H9 (cell line): ENCODE results near the gene RAD21L1. TPM values are rescaled to one million over a fixed set of nuclear protein-coding genes. Genes with fewer than 3 reads are reported as not detected.

Source experiments
- DNase-seq: peaks from one replicate; pipeline ENCODE4 v3.0.0-alpha.2; 2017
- H2AFZ ChIP-seq: one replicate; pipeline ENCODE4 v1.6.1; 2013; ENCODE audit warnings: mild to moderate bottlenecking, low read length, control low read depth, moderate library complexity
- H2AK5ac ChIP-seq: 2 replicates; pipeline ENCODE4 v1.6.1; 2013; ENCODE audit warnings: low read length, control low read depth, mixed read lengths; ENCODE audit not compliant: insufficient read length
- H2BK120ac ChIP-seq: one replicate; pipeline ENCODE4 v1.6.1; 2013; ENCODE audit warnings: low read depth, mild to moderate bottlenecking, low read length, control low read depth, inconsistent platforms; ENCODE audit not compliant: poor library complexity, severe bottlenecking
- H2BK12ac ChIP-seq: 2 replicates; pipeline ENCODE4 v1.6.1; 2013; ENCODE audit warnings: low read length, control low read depth, mixed read lengths, low read depth; ENCODE audit not compliant: insufficient read length
- H2BK15ac ChIP-seq: 2 replicates; pipeline ENCODE4 v1.6.1; 2013; ENCODE audit warnings: low read depth, low read length, control low read depth
- H2BK20ac ChIP-seq: one replicate; pipeline ENCODE4 v1.6.1; 2013; ENCODE audit warnings: low read depth, mild to moderate bottlenecking, low read length, control low read depth, inconsistent platforms; ENCODE audit not compliant: poor library complexity, severe bottlenecking
- H2BK5ac ChIP-seq: 2 replicates; pipeline ENCODE4 v1.6.1; 2013; ENCODE audit warnings: low read length, control low read depth, mixed read lengths; ENCODE audit not compliant: insufficient read length
- H3K14ac ChIP-seq: 2 replicates; pipeline ENCODE4 v1.6.1; 2013; ENCODE audit warnings: low read length, control low read depth; ENCODE audit not compliant: insufficient read depth
- H3K18ac ChIP-seq: 2 replicates; pipeline ENCODE4 v1.6.1; 2013; ENCODE audit warnings: low read depth, mild to moderate bottlenecking, mixed read lengths, low read length, control low read depth; ENCODE audit not compliant: insufficient read length
- H3K23ac ChIP-seq: 2 replicates; pipeline ENCODE4 v1.6.1; 2013; ENCODE audit warnings: low read length, control low read depth, mixed read lengths, low read depth; ENCODE audit not compliant: insufficient read length
- H3K23me2 ChIP-seq: 2 replicates; pipeline ENCODE4 v1.6.1; 2013; ENCODE audit warnings: low read depth, mild to moderate bottlenecking, mixed read lengths, low read length, control low read depth; ENCODE audit not compliant: insufficient read length, poor library complexity, severe bottlenecking
- H3K27ac ChIP-seq: 2 replicates; pipeline ENCODE4 v1.5.1; 2013; ENCODE audit warnings: low read length, control low read depth, mixed read lengths, low read depth; ENCODE audit not compliant: insufficient read length
- H3K27me3 ChIP-seq: 2 replicates; pipeline ENCODE4 v1.6.1; 2013; ENCODE audit warnings: low read length, control low read depth, inconsistent platforms; ENCODE audit not compliant: insufficient read depth
- H3K4ac ChIP-seq: 2 replicates; pipeline ENCODE4 v1.6.1; 2013; ENCODE audit warnings: low read depth, mild to moderate bottlenecking, control low read depth, inconsistent platforms, low read length, moderate library complexity
- H3K4me1 ChIP-seq: 2 replicates; pipeline ENCODE4 v1.6.1; 2013; ENCODE audit warnings: low read length, control low read depth, inconsistent platforms; ENCODE audit not compliant: insufficient read depth
- H3K4me2 ChIP-seq: 2 replicates; pipeline ENCODE4 v1.6.1; 2013; ENCODE audit warnings: low read length, control low read depth, mixed read lengths; ENCODE audit not compliant: insufficient read length, insufficient read depth
- H3K56ac ChIP-seq: 2 replicates; pipeline ENCODE4 v1.6.1; 2013; ENCODE audit warnings: low read depth, mild to moderate bottlenecking, mixed read lengths, low read length, control low read depth; ENCODE audit not compliant: insufficient read length
- H3K79me1 ChIP-seq: 2 replicates; pipeline ENCODE4 v1.6.1; 2013; ENCODE audit warnings: low read depth, mild to moderate bottlenecking, moderate library complexity, low read length, control low read depth, inconsistent platforms; ENCODE audit not compliant: insufficient read depth, poor library complexity, severe bottlenecking
- H3K79me2 ChIP-seq: 2 replicates; pipeline ENCODE4 v1.6.1; 2013; ENCODE audit warnings: low read length, control low read depth, inconsistent platforms; ENCODE audit not compliant: insufficient read depth
- H3K9ac ChIP-seq: 2 replicates; pipeline ENCODE4 v1.6.1; 2013; ENCODE audit warnings: low read length, control low read depth, mixed read lengths; ENCODE audit not compliant: insufficient read length; ENCODE audit errors: extremely low read depth
- H3K9me3 ChIP-seq: one replicate; pipeline ENCODE4 v1.6.1; 2013; ENCODE audit warnings: low read depth, low read length, inconsistent platforms; ENCODE audit not compliant: control insufficient read depth
- H3T11ph ChIP-seq: one replicate; pipeline ENCODE4 v1.6.1; 2013; ENCODE audit warnings: mild to moderate bottlenecking, low read length, control low read depth, inconsistent platforms
- H4K20me1 ChIP-seq: one replicate; pipeline ENCODE4 v1.6.1; 2013; ENCODE audit not compliant: control insufficient read depth, insufficient read length, insufficient read depth
- H4K5ac ChIP-seq: 2 replicates; pipeline ENCODE4 v1.6.1; 2013; ENCODE audit warnings: low read depth, mild to moderate bottlenecking, mixed read lengths, low read length, control low read depth; ENCODE audit not compliant: insufficient read length
- H4K8ac ChIP-seq: replicated peaks from 2 replicates; pipeline ENCODE4 v1.6.1; 2013; ENCODE audit warnings: low read length, control low read depth, mixed read lengths, low read depth; ENCODE audit not compliant: insufficient read length
- H4K91ac ChIP-seq: 2 replicates; pipeline ENCODE4 v1.6.1; 2013; ENCODE audit warnings: low read depth, mild to moderate bottlenecking, moderate library complexity, mixed read lengths, low read length, control low read depth; ENCODE audit not compliant: insufficient read length
- H3K27ac Mint-ChIP-seq, 3 experiments: 2 replicates in 2 of 3; 3 replicates in 1 of 3; pipeline ENCODE4 v1.8.0; 2020 to 2021; ENCODE audit warnings: mixed read lengths in 3 of 3, mild to moderate bottlenecking in 1 of 3, moderate library complexity in 1 of 3
- H3K27me3 Mint-ChIP-seq: 2 replicates; pipeline ENCODE4 v1.8.0; 2021; ENCODE audit warnings: low read depth, mild to moderate bottlenecking, moderate library complexity, mixed read lengths
- H3K36me3 Mint-ChIP-seq, 3 experiments: 2 replicates in 2 of 3; 3 replicates in 1 of 3; pipeline ENCODE4 v1.8.0; 2020 to 2021; ENCODE audit warnings: low read depth in 3 of 3, mixed read lengths in 3 of 3; ENCODE audit not compliant: insufficient read depth in 1 of 3
- H3K4me1 Mint-ChIP-seq, 2 experiments: 2 replicates each; pipeline ENCODE4 v1.8.0; 2020; ENCODE audit warnings: mixed read lengths in 2 of 2
- H3K4me3 Mint-ChIP-seq, 2 experiments: 2 replicates in 1 of 2; 3 replicates in 1 of 2; pipeline ENCODE4 v1.8.0; 2020 to 2021; ENCODE audit warnings: mild to moderate bottlenecking in 2 of 2, mixed read lengths in 2 of 2, moderate library complexity in 1 of 2
- H3K9me3 Mint-ChIP-seq, 2 experiments: 2 replicates in 1 of 2; 3 replicates in 1 of 2; pipeline ENCODE4 v1.8.0; 2020; ENCODE audit warnings: mild to moderate bottlenecking in 2 of 2, mixed read lengths in 2 of 2, moderate library complexity in 1 of 2
- WGBS: extraction: QIAGEN DNeasy Blood & Tissue Kit; methylation state at CpG from one replicate; pipeline ENCODE4 v1.1.7; 2013; ENCODE audit warnings: missing lambda C conversion rate, low lambda C conversion rate, mixed read lengths; ENCODE audit not compliant: insufficient read length; ENCODE audit errors: extremely low coverage; 5-methylcytosine and 5-hydroxymethylcytosine counted together
- total RNA-seq: library from RNA; stranded (reverse); gene quantifications from 2 replicates; pipeline ENCODE4 v1.2.1, GENCODE V29; 2021
- TF ChIP-seq, protein P1 (sequence below): fragments of 200-600 bp; sonication (generic); conservative IDR thresholded peaks from 3 replicates; pipeline ENCODE4 v1.8.0; 2021; ENCODE audit warnings: antibody characterized with exemption, mild to moderate bottlenecking

The RAD21L1 gene
- total RNA-seq, 1 experiment from 2014 or later: not detected

DNA sequence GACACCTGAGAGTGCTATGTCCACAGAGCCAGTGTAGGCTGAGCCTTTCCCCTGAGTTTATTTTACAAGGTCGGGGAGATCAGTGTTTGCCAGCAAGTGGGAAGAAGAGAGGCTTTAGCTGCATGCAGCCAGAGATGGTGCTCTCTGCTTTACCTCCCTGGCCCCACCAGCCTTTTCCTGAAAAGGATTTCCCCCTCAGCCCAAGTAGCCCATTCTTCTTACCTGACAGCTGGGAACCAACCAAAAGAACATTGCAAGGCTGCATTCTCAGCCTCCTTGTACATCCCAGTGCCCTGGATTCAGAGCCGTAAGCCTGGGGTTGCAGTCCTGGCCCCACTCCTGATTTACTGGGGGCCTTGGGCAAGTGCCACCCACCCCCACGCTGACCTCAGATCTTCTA lies 57.1 kb downstream of the RAD21L1 start:
- Histone ChIP-seq H3K23me2 (no peaks in the 10 kb centered on the region), H3K14ac (no peak overlapping the region), H4K91ac (no peak overlapping the region), H3K27ac (no peak overlapping the region), H3K79me2 (no peaks in the 10 kb centered on the region), H4K20me1 (no peaks in the 10 kb centered on the region), H3K9ac (no peak overlapping the region), H3K4me2 (no peak overlapping the region), H3K4ac (no peak overlapping the region), H2BK12ac (no peak overlapping the region), H3K56ac (no peak overlapping the region), H3K23ac (no peak overlapping the region), H4K5ac (no peak overlapping the region), H3T11ph (no peak overlapping the region), H2BK120ac (no peak overlapping the region), H3K4me1 (no peaks in the 10 kb centered on the region), H2AFZ (no peak overlapping the region), H2BK20ac (no peak overlapping the region), H4K8ac (no peak overlapping the region), H3K79me1 (no peaks in the 10 kb centered on the region), H2AK5ac (no peak overlapping the region), H3K9me3 (no peaks in the 10 kb centered on the region), H3K27me3 (no peaks in the 10 kb centered on the region), H3K18ac (no peak overlapping the region), H2BK15ac (no peak overlapping the region), H2BK5ac (no peak overlapping the region)
- Mint-ChIP-seq H3K36me3 (no peaks in the 10 kb centered on the region), H3K9me3 (no peaks in the 10 kb centered on the region), H3K27ac (peak overlapping the region in 1 of 3 experiments; percentile 1; a peak in 1 of 7 replicates), H3K4me1 (peaks cover 2 to 11% of the 10 kb centered on the region in 2 experiments; a peak in 3 of 4 replicates), H3K4me3 (no peak overlapping the region), H3K27me3 (peaks cover 1% of the 10 kb centered on the region)
- DNase-seq: peak; percentile 6
- no CpG with 5 or more reads among the region's 3 CpGs for WGBS
- TF ChIP-seq, protein P1, sequence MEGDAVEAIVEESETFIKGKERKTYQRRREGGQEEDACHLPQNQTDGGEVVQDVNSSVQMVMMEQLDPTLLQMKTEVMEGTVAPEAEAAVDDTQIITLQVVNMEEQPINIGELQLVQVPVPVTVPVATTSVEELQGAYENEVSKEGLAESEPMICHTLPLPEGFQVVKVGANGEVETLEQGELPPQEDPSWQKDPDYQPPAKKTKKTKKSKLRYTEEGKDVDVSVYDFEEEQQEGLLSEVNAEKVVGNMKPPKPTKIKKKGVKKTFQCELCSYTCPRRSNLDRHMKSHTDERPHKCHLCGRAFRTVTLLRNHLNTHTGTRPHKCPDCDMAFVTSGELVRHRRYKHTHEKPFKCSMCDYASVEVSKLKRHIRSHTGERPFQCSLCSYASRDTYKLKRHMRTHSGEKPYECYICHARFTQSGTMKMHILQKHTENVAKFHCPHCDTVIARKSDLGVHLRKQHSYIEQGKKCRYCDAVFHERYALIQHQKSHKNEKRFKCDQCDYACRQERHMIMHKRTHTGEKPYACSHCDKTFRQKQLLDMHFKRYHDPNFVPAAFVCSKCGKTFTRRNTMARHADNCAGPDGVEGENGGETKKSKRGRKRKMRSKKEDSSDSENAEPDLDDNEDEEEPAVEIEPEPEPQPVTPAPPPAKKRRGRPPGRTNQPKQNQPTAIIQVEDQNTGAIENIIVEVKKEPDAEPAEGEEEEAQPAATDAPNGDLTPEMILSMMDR: no peak
